ENCODE results near the gene TM4SF20.

- TF ChIP-seq CTCF (IDR thresholded peaks at IDR 0.05; ENCODE audit: insufficient read depth, low read length) = no peak
- no peak for TF ChIP-seq POLR2AphosphoS5 (IDR thresholded peaks at IDR 0.05; ENCODE audit: low read depth)
- TF ChIP-seq GABPA (IDR thresholded peaks at IDR 0.05; ENCODE audit: low read depth) = no peak
These were observed 43.4 kb downstream of the TM4SF20 start for GRCh38 chr2:227335713-227336112.
